Astrocyte (in vitro differentiated cells and primary cell): ENCODE results near the gene SMARCA1.

Experiments
- EZH2 ChIP-seq: IDR thresholded peaks from 2 replicates; pipeline ENCODE4 v1.6.1; 2012; ENCODE audit warnings: mild to moderate bottlenecking, low read length, inconsistent platforms; ENCODE audit not compliant: insufficient read depth
- TF ChIP-seq, protein P1 (sequence below): IDR thresholded peaks from 2 replicates; pipeline ENCODE4 v1.5.1; 2011; ENCODE audit warnings: low read depth, mild to moderate bottlenecking, inconsistent platforms, low read length, moderate library complexity; ENCODE audit not compliant: insufficient read depth

GRCh38 chrX:129531132-129531531 lies 7.8 kb upstream of the SMARCA1 start:
- TF ChIP-seq, protein P1, sequence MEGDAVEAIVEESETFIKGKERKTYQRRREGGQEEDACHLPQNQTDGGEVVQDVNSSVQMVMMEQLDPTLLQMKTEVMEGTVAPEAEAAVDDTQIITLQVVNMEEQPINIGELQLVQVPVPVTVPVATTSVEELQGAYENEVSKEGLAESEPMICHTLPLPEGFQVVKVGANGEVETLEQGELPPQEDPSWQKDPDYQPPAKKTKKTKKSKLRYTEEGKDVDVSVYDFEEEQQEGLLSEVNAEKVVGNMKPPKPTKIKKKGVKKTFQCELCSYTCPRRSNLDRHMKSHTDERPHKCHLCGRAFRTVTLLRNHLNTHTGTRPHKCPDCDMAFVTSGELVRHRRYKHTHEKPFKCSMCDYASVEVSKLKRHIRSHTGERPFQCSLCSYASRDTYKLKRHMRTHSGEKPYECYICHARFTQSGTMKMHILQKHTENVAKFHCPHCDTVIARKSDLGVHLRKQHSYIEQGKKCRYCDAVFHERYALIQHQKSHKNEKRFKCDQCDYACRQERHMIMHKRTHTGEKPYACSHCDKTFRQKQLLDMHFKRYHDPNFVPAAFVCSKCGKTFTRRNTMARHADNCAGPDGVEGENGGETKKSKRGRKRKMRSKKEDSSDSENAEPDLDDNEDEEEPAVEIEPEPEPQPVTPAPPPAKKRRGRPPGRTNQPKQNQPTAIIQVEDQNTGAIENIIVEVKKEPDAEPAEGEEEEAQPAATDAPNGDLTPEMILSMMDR, result no peak
- no peak for TF ChIP-seq EZH2
